Measurements from ENCODE around the gene JMJD8. TPM values are rescaled to one million over a fixed set of nuclear protein-coding genes. Genes with fewer than 3 reads are reported as not detected.

The JMJD8 gene
- total RNA-seq, 4 donors from 2014 or later, result 73.2 to 114 (median 88.1) TPM

DNA sequence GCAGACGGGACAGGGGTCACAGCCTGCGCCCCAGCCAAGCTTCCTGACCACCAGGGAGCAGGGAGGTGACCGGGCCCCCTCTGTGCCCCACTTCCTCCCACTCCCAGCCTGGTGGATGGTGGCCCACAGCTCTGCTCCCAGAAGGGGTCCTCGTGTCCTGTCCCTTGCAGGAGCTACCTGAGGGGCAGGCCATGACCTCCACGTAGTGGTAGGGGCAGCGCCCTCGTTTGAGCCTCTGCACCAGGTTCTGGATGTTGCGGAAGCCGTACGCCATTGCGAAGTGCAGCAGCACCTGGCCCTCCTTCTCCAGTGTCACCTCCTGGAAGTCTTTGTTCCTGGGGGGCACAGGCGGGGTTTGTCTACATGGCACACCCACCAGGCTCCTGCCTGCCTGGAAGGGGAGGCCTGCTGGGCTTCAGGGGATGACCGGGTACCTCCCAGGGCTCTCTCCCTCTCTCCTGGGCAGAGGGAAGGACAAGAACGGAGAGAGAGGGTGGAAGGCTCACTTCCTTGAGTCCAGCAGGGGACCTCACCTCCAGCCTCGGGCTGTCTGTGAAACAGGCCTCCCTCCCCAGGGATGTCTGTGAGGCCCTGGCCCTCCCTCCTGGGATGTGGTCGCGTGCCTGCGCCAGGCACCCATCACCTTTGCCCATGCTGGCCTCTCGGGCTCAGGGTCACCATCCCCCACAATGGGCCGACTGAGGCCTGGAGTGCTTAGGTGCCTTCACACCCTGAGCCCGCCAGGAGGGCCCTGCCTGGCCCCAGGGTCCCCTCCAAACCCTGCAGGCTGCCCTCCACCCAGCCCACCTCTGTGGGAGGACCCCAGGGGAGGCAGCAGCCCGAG, 46.8 kb upstream of the JMJD8 start:
- Histone ChIP-seq H3K27me3 (peaks cover 0 to 35% (median 21%) of the 10 kb centered on the region in 4 donors), H3K36me3 (peaks cover 29 to 62% (median 58%) of the 10 kb centered on the region in 4 donors), H3K4me1 (peaks cover 26 to 35% (median 32%) of the 10 kb centered on the region in 4 donors), H3K9me3 (no peaks in the 10 kb centered on the region), H3K4me3 (no peak overlapping the region), H3K27ac (replicated peaks in 1 of 4) (no peak overlapping the region)
- 79% methylated on average over 17 of the region's 22 CpGs for WGBS
- TF ChIP-seq CTCF (IDR thresholded peaks at IDR 0.05) (no peak), EP300 (IDR thresholded peaks at IDR 0.05) (no peak), POLR2AphosphoS5 (IDR thresholded peaks at IDR 0.05) (no peak), POLR2A (IDR thresholded peaks at IDR 0.05; ENCODE audit: low read depth) (no peak)
- intact Hi-C loops (cut with DNase I), result no loop called here
- DNase-seq (ENCODE audit: extremely low spot score), result no peak

DNA sequence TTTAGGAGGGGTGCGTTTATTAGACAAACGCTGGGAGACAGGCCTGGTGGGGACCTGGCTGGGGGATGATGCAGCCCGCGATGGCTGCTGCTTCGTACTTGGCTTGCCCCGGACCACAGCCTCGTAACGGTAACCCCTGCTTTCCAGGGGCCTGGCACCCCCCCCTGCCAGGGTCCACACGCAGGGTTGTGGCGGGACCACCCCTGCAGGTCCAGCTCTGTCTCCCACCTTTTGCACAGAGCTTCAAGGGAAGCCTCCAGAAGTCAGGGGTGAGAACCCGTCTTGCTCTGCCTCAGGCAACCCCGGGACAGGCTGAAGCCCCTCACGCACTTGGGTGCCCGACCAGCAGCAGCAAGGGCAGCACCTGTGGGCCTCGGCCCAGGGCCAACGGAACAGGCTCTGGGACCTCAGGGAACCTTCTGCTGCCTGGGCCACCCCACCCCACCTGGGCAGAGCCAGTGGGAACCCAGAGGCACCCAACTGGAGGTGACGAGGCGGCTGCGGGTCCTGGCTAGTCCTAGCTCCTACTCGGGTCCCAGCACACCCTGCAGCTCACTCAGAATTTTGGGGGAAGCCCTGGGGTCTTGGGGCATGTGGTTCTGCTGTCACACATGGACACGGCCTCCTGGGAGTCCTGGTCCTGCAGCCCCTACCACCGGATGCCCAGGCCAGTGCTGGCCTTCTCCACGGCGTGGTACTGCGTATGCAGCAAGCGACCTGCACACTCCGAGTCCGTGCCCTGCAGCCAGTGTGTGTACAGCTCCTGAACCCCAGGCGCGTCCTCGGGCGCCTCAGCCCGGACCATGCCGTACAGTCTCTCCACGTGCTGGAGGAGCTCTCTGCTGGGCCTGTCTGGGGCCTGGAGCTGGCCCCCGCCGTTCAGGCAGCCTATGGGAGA, 45.9 kb upstream of the JMJD8 start:
- peaks cover 0 to 43% (median 24%) of the 10 kb centered on the region in 4 donors for H3K27me3 ChIP-seq
- TF ChIP-seq POLR2AphosphoS5 (IDR thresholded peaks at IDR 0.05) (no peak), EP300 (IDR thresholded peaks at IDR 0.05) (no peak), POLR2A (IDR thresholded peaks at IDR 0.05; ENCODE audit: low read depth) (no peak), CTCF (IDR thresholded peaks at IDR 0.05) (no peak)
- intact Hi-C loops (cut with DNase I), result no loop called here
- no peaks in the 10 kb centered on the region for H3K9me3 ChIP-seq
- peaks cover 26 to 35% (median 32%) of the 10 kb centered on the region in 4 donors for H3K4me1 ChIP-seq
- 80% methylated on average over 15 of the region's 37 CpGs for WGBS
- no peak for DNase-seq (ENCODE audit: extremely low spot score)
- no peak overlapping the region for H3K4me3 ChIP-seq
- H3K36me3 ChIP-seq, result peaks cover 24 to 54% (median 49%) of the 10 kb centered on the region in 4 donors
- no peak overlapping the region for H3K27ac ChIP-seq (replicated peaks in 1 of 4)

GRCh38 chr16:728890-729744, 45.0 kb upstream of the JMJD8 start:
- WGBS, result 95% methylated on average over 4 of the region's 55 CpGs
- Histone ChIP-seq H3K4me1 (peaks cover 26 to 35% (median 32%) of the 10 kb centered on the region in 4 donors), H3K27me3 (peaks cover 0 to 52% (median 24%) of the 10 kb centered on the region in 4 donors)

More at GRCh38 chr16:728890-729744, 45.0 kb upstream of the JMJD8 start:
- DNase-seq (ENCODE audit: extremely low spot score), result no peak
- TF ChIP-seq POLR2A (IDR thresholded peaks at IDR 0.05; ENCODE audit: low read depth) (no peak), EP300 (IDR thresholded peaks at IDR 0.05) (no peak), CTCF (IDR thresholded peaks at IDR 0.05) (no peak), POLR2AphosphoS5 (IDR thresholded peaks at IDR 0.05) (no peak)
- Histone ChIP-seq H3K9me3 (no peaks in the 10 kb centered on the region), H3K27ac (replicated peaks in 1 of 4) (no peak overlapping the region), H3K4me3 (peak overlapping the region; percentile 56 to 66 (median 58)), H3K36me3 (peaks cover 16 to 45% (median 41%) of the 10 kb centered on the region in 4 donors)
- intact Hi-C loops (cut with DNase I), result no loop called here

All from esophagus muscularis mucosa (tissue), 4 donors.